Smooth muscle cell (in vitro differentiated cells): Measurements from ENCODE around the gene UBQLN3. TPM values are rescaled to one million over a fixed set of nuclear protein-coding genes. Genes with fewer than 3 reads are reported as not detected.

Experiments used
- DNase-seq: peaks from one replicate; lab custom pipeline; 2025; ENCODE audit not compliant: unreplicated experiment; lab: John Stamatoyannopoulos, UW
- H2AFZ ChIP-seq: fragments of 200-600 bp; sonication (generic); 2 replicates; pipeline ENCODE4 v1.6.0; 2016; ENCODE audit warnings: antibody characterized with exemption, low read depth, mild to moderate bottlenecking
- H3F3A ChIP-seq: fragments of 200-600 bp; sonication (generic); 2 replicates; pipeline ENCODE4 v1.6.0; 2017; ENCODE audit warnings: antibody characterized with exemption, low read depth
- H3K27ac ChIP-seq: fragments of 200-600 bp; sonication (generic); 2 replicates; pipeline ENCODE4 v1.5.1; 2016; ENCODE audit warnings: low read depth, mild to moderate bottlenecking
- H3K27me3 ChIP-seq: fragments of 200-600 bp; sonication (generic); 2 replicates; pipeline ENCODE4 v1.6.1; 2016; ENCODE audit warnings: low read depth, mild to moderate bottlenecking
- H3K36me3 ChIP-seq: fragments of 200-600 bp; sonication (generic); 2 replicates; pipeline ENCODE4 v1.5.1; 2016; ENCODE audit warnings: low read depth
- H3K4me1 ChIP-seq: fragments of 200-600 bp; sonication (generic); 2 replicates; pipeline ENCODE4 v1.5.1; 2016; ENCODE audit warnings: low read depth
- H3K4me2 ChIP-seq: fragments of 200-600 bp; sonication (generic); 2 replicates; pipeline ENCODE4 v1.6.0; 2016; ENCODE audit warnings: mild to moderate bottlenecking
- H3K4me3 ChIP-seq: fragments of 200-600 bp; sonication (generic); 2 replicates; pipeline ENCODE4 v1.5.1; 2016; ENCODE audit warnings: mild to moderate bottlenecking
- H3K79me2 ChIP-seq: fragments of 200-600 bp; sonication (generic); 2 replicates; pipeline ENCODE4 v1.6.0; 2016; ENCODE audit warnings: low read depth, mild to moderate bottlenecking
- H3K9ac ChIP-seq: fragments of 200-600 bp; sonication (generic); 2 replicates; pipeline ENCODE4 v1.6.0; 2016; ENCODE audit warnings: low read depth
- H3K9me3 ChIP-seq: fragments of 200-600 bp; sonication (generic); replicated peaks from 2 replicates; pipeline ENCODE4 v1.5.1; 2016; ENCODE audit warnings: low read depth
- H4K20me1 ChIP-seq: fragments of 200-600 bp; sonication (generic); 2 replicates; pipeline ENCODE4 v1.6.0; 2016; ENCODE audit warnings: low read depth
- CTCF ChIP-seq: fragments of 200-600 bp; sonication (generic); IDR thresholded peaks from 2 replicates; pipeline ENCODE4 v1.5.1; 2017; ENCODE audit warnings: borderline replicate concordance, mild to moderate bottlenecking, antibody characterized with exemption; ENCODE audit not compliant: insufficient read depth, poor library complexity, severe bottlenecking
- WGBS: methylation state at CpG from one replicate; pipeline ENCODE4 v1.1.7; 2016; ENCODE audit warnings: low lambda C conversion rate; 5-methylcytosine and 5-hydroxymethylcytosine counted together
- polyA plus RNA-seq: library from polyadenylated mRNA; unstranded; fragments of >200 nt; fragmentation: Nextera tagmentation; extraction: Ambion mirVana; gene quantifications from 2 replicates; pipeline ENCODE4 v1.2.1, GENCODE V29; 2016
- total RNA-seq: library from RNA; depleted of rRNA; stranded (reverse); fragments of >200 nt; gene quantifications from 2 replicates; pipeline ENCODE4 v1.2.3, GENCODE V29; 2014

Gene UBQLN3
- total and polyA plus RNA-seq, 2 experiments from 2014 or later: 0.13 TPM; not detected in 1

- no peak for TF ChIP-seq CTCF
- Histone ChIP-seq H3F3A (no peaks in the 10 kb centered on the region), H4K20me1 (no peaks in the 10 kb centered on the region), H3K79me2 (no peaks in the 10 kb centered on the region), H3K4me1 (no peaks in the 10 kb centered on the region), H3K4me3 (no peak overlapping the region), H3K27ac (no peak overlapping the region), H2AFZ (no peak overlapping the region), H3K9ac (no peak overlapping the region), H3K27me3 (no peaks in the 10 kb centered on the region), H3K36me3 (no peaks in the 10 kb centered on the region), H3K9me3 (no peaks in the 10 kb centered on the region), H3K4me2 (no peak overlapping the region)
- no peak for DNase-seq
- WGBS: 54% methylated on average over 5 of the region's 5 CpGs
Observed at GRCh38 chr11:5489576-5490357, 20.0 kb downstream of the UBQLN3 start.

GRCh38 chr11:5488798-5489399 lies 20.9 kb downstream of the UBQLN3 start:
- H3K9me3 ChIP-seq: no peaks in the 10 kb centered on the region
- no peaks in the 10 kb centered on the region for H3F3A ChIP-seq
- no peak for TF ChIP-seq CTCF
- H4K20me1 ChIP-seq: no peaks in the 10 kb centered on the region
- no peaks in the 10 kb centered on the region for H3K36me3 ChIP-seq
- H3K27me3 ChIP-seq: no peaks in the 10 kb centered on the region
- H3K4me1 ChIP-seq: no peaks in the 10 kb centered on the region
- no peak overlapping the region for H2AFZ ChIP-seq
- no peak overlapping the region for H3K9ac ChIP-seq
- WGBS: 91% methylated on average over 4 of the region's 4 CpGs
- H3K4me2 ChIP-seq: no peak overlapping the region
- DNase-seq: no peak
- H3K79me2 ChIP-seq: no peaks in the 10 kb centered on the region
- no peak overlapping the region for H3K27ac ChIP-seq
- no peak overlapping the region for H3K4me3 ChIP-seq

GRCh38 chr11:5488385-5488784 lies 21.4 kb downstream of the UBQLN3 start, which contains the start of gene OR52D1:
OR52D1 (plus strand) TSS chr11:5488685; CDS start chr11:5488707, 22 bp downstream.
- no peaks in the 10 kb centered on the region for H3K9me3 ChIP-seq
- no peaks in the 10 kb centered on the region for H3K27me3 ChIP-seq
- H3K4me1 ChIP-seq: no peaks in the 10 kb centered on the region
- no peak for DNase-seq
- no peaks in the 10 kb centered on the region for H3K79me2 ChIP-seq
- no peak for TF ChIP-seq CTCF
- no peaks in the 10 kb centered on the region for H3F3A ChIP-seq
- no peak within 1 kb of the TSS for H2AFZ ChIP-seq
- H3K9ac ChIP-seq: no peak within 1 kb of the TSS
- no peak within 1 kb of the TSS for H3K4me3 ChIP-seq
- H3K4me2 ChIP-seq: no peak within 1 kb of the TSS
- no peaks in the 10 kb centered on the region for H4K20me1 ChIP-seq
- no peak within 1 kb of the TSS for H3K27ac ChIP-seq
- no peaks in the 10 kb centered on the region for H3K36me3 ChIP-seq
